Skeletal muscle cell (primary cell): Measurements from ENCODE around the gene TDO2.
"Not testable (repeated sequence)": the region's sequence is repeated elsewhere in the genome, so short reads cannot be mapped to it uniquely, and the experiment has no call there.

ENCODE experiments used
- DNase-seq: peaks from one replicate; pipeline ENCODE4 v3.0.0-alpha.2; 2010; ENCODE audit warnings: low read depth
- H3K4me3 ChIP-seq: 2 replicates; pipeline ENCODE4 v1.5.1; 2011; ENCODE audit warnings: low read depth, mild to moderate bottlenecking, control low read depth, low read length, moderate library complexity

Gene TDO2

GRCh38 chr4:155904331-155904730, 835 bp downstream of the TDO2 start:
- no peak overlapping the region for H3K4me3 ChIP-seq
- DNase-seq, result no peak

- peak; percentile 98 for DNase-seq
- H3K4me3 ChIP-seq, result no peak overlapping the region
Measured at GRCh38 chr4:155906554-155907247, 3.2 kb downstream of the TDO2 start.

DNA sequence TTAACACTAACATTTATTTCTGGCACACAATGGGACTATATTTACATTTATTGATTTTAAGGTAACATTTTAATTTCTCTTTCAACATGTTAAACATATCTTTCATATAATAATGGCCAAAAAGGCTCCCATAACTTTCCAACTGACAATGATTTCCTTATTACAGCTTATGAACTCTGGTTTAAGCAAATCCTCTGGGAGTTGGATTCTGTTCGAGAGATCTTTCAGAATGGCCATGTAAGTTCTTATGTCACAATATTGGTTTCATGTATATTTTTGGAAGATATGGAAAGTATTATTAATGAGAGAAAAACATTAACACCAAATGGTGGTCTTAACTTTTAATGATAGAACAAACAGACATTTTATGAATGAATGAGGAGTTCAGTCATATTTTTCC, 4.1 kb downstream of the TDO2 start:
- no peak for DNase-seq
- H3K4me3 ChIP-seq, result no peak overlapping the region

DNA sequence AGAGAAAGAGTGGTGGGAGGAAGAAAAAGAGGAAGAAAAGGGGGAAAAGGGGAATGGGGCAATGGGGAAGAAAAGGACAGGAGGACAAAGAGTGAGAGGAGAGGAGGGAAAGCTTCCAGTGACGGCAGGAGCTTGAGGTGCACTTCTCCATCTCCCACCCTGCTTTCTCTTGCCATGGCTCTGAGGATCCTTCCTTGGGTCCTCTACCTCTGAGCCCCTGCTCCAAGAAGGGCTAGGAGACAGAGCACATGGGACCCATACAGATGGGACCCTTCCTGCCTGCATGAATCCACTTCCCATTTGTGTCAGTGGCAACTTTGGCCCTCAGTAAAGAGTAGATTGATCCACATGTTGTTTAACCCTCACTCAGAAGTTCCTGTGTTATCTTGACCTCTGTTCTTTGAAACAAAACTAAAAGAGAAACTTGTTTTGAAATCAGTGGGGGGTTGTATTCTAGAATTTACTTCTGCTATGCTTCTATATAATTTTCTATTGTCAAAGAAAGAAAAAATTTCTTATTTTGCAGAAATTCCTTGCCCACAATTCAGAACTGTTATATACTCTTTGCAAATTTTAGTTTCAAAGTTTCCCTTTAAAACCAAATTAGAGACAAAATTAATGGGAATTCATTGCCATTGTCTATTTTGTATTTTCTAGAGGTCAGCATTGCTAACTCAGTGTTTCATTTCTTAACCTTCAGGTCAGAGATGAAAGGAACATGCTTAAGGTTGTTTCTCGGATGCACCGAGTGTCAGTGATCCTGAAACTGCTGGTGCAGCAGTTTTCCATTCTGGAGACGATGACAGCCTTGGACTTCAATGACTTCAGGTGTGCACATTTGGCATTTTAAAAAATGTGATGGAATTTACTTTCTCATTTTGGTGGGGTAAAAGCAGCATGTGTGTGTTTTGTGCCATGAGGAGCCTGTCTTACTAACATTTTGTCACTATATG, 5.0 kb downstream of the TDO2 start:
- DNase-seq, result no peak
- H3K4me3 ChIP-seq, result no peak overlapping the region

GRCh38 chr4:155909615-155910226, 6.2 kb downstream of the TDO2 start:
- DNase-seq, result no peak
- H3K4me3 ChIP-seq, result no peak overlapping the region

DNA sequence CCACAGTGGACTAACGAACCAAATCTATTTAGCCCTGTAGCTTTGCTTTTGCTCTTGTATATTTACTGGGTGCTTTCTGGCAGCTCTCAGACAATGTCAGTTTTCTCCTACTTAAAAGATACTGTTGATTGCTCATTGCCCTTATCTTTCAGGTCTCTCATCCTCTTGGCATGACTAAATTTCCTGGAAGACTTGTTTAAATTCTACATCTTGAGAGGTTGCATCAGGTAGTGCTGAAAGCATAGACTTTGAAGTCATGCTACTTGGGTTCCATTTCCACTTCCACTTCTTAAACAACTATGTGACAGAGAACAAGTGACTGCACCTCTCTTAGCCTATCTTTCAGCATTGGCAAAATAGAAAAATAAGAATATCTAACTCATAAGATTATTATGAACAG, 8.4 kb downstream of the TDO2 start:
- H3K4me3 ChIP-seq, result no peak overlapping the region
- no peak for DNase-seq

- DNase-seq, result no peak
- no peak overlapping the region for H3K4me3 ChIP-seq
Measured at GRCh38 chr4:155914782-155915181, 11.3 kb downstream of the TDO2 start.

DNA sequence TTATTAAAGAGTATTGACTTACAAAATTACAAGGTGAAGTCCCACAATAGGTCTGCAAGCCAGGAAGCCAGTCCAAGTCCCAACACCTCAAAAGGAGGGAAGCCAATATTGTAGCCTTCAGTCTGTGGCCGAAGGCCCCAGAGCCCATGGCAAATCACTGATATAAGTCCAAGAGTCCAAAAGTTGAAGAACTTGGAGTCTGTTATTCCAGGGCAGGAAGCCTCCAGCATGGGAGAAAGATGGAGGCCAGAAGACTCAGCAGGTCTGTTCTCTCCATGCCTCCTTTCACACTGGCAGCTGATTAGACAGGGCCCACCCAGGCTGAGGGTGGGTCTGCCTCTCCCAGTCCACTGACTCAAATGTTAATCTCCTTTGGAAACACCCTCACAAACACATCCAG, 18.1 kb downstream of the TDO2 start:
- no peak overlapping the region for H3K4me3 ChIP-seq

GRCh38 chr4:155924637-155925036, 21.1 kb downstream of the TDO2 start:
- no peak for DNase-seq
- no peak overlapping the region for H3K4me3 ChIP-seq

More for the DNA sequence above, 18.1 kb downstream of the TDO2 start:
- no peak for DNase-seq

GRCh38 chr4:155929833-155930232, 26.3 kb downstream of the TDO2 start:
- no peak for DNase-seq
- H3K4me3 ChIP-seq, result no peak overlapping the region

- H3K4me3 ChIP-seq, result no peak overlapping the region
- DNase-seq, result no peak
Measured at GRCh38 chr4:155930330-155930729, 26.8 kb downstream of the TDO2 start.

DNA sequence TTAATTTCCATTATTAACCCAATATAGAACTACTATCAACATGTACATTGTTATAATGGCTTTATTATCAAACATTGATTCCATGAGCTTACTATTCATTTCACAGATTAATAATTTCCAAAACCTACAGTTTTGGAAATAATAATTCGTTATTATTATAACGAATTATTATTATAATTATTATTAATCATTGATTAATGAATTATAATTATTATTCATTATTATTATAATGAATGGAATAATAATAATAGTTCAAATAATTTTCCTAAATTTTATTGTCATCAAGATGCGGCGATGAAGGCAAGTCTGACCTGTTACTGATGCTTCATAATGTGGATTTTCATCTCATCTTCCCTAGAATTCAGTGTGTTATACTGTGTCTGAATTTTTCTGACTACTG, 28.1 kb downstream of the TDO2 start:
- DNase-seq, result no peak
- no peak overlapping the region for H3K4me3 ChIP-seq

- DNase-seq, H3K4me3 ChIP-seq: not testable (repeated sequence)
Measured at GRCh38 chr4:155934634-155935033, 31.1 kb downstream of the TDO2 start.

DNA sequence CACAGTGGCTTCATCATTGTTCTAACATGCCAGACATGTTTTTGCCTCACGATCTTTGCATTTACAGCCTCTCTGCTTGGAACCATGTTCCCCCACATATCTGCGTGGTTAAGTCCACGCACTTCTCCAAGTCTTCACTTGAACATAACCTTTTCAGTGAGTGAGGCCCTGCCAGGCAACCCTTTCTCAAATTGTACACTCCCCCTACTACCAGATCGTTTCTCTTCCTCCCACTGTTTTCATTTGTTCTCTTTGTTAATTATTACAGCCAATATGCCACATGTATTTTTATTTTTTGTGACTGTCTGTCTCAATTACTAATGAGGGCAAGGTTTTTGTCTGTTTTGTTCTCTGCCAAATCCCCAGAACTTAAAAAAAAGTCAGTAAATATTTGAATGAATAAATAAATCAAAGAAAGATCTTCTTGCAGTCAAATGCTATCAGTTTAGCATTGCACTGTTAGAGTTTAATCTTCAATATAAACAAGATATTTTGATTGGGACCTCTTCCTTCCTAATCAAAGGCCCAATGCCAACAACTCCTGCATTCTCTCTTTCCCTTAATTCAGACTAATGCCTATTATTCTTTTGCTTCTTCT, 32.0 kb downstream of the TDO2 start:
- H3K4me3 ChIP-seq, result no peak overlapping the region
- no peak for DNase-seq

GRCh38 chr4:155941085-155941790, 37.7 kb downstream of the TDO2 start:
- no peak overlapping the region for H3K4me3 ChIP-seq
- no peak for DNase-seq

GRCh38 chr4:155941820-155942219, 38.3 kb downstream of the TDO2 start:
- H3K4me3 ChIP-seq, result no peak overlapping the region
- no peak for DNase-seq

DNA sequence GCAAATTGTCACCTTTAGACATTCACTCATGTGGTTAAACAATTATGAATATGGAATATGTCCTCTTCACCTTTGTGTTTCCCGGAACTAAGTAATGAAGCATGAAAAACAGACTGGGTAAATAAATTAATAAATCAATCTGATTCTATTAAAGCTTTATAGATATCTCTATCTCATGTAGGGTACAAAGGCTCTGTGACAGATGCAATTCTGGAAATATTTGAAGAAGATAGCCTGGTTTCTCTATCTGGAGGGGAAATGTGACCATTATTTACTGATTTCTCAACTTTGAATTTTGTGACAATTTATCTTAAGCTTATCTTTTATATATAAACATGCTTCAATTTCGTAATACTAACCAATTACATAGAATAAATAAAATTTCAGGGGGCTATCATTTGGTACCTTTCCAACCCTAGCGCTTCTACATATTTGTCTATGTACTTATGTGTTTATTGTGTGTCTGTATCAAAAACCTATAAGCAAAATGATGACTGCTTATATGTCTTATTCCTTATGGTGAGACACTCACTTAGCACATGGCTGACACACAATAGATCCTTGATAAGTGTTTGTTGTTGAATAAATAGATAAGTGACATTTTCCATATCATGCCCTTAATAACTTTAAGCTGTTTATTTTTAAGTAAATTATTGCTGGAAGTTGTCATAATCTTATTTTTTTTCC, 40.3 kb downstream of the TDO2 start:
- no peak for DNase-seq
- H3K4me3 ChIP-seq, result no peak overlapping the region

DNA sequence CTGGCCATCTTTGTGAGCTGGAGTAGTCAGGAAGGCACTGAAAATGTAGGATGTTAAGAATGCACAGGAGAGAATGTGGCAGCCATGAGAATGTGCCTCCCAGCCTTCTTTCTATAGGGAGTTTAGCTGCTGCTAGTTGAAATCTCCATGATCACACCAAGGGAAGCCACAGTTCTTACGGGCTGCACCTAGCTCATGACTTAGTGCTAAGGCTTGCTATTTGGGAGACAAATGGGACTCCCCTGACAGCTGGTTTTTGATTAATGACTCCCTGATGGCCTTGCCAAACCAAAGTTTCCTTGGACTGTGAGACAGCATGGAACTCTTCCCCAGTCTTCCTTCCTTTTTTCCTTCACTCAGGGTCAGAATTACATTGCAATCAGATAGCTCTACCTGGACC, 41.0 kb downstream of the TDO2 start:
- no peak overlapping the region for H3K4me3 ChIP-seq
- DNase-seq, result no peak

DNA sequence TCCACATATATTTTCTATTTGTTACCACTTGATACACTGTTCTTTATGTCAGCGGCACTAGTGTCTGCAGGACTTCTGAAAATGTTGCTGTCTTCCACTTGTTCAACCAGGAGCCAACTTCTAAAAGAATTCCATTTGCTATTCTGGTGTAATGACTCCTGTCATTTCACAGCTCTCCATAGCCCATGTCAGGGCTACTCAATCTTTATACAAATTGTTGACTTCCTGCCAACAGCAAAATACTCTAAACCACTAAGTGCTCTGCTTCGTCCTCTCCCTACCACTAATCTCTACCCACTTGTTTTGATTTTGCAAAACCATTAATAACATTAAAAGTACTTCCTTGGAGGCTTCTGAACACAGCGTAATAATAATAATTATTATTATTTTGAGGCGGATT, 43.0 kb downstream of the TDO2 start:
- no peak for DNase-seq
- no peak overlapping the region for H3K4me3 ChIP-seq
